ENCODE measurements around the gene BMPR1A.

BMPR1A gene

DNA sequence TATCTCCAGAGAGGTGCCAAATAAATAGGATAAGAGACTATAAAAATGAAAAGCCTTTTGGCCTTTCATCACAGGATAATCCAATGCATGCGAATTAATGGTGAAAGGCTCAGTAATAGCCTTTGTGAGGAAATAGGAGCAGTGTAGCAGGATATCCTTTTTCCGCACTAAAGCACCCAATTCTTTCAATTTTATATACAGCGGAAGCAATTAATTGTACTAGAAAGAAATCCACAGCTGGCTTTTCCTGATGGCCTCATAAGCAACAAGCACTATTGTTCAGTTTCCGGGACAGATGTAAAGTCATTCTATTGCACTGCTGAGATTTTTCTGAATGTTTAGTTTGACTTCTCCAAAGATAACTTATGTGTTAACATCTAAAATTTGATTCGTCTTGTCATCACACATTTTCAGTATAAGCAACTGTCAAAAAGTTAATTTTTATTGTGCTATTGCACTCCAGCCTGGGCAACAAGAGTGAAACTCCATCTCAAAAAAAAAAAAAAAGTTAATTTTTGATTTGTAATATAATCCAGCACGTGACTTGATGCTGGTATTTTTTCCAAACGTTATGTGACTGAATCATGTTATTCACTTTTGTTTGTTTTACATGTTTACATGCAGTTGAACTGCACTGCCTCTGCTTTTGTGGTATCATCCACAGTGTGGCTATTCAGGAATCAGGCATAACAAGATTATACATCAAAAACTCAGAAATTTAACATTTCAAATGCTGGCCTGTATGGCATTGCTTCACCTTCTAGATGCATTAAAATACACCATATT is 8.4 kb upstream of the BMPR1A start:
- no peak for DNase-seq (ENCODE audit: extremely low read depth, insufficient read length)
- H3K36me3 ChIP-seq (ENCODE audit: control insufficient read depth, insufficient read depth, low read length): no peaks in the 10 kb centered on the region
- H3K27me3 ChIP-seq (replicated peaks; ENCODE audit: control insufficient read depth, insufficient read depth, low read length): no peaks in the 10 kb centered on the region
- TF ChIP-seq, protein P1, sequence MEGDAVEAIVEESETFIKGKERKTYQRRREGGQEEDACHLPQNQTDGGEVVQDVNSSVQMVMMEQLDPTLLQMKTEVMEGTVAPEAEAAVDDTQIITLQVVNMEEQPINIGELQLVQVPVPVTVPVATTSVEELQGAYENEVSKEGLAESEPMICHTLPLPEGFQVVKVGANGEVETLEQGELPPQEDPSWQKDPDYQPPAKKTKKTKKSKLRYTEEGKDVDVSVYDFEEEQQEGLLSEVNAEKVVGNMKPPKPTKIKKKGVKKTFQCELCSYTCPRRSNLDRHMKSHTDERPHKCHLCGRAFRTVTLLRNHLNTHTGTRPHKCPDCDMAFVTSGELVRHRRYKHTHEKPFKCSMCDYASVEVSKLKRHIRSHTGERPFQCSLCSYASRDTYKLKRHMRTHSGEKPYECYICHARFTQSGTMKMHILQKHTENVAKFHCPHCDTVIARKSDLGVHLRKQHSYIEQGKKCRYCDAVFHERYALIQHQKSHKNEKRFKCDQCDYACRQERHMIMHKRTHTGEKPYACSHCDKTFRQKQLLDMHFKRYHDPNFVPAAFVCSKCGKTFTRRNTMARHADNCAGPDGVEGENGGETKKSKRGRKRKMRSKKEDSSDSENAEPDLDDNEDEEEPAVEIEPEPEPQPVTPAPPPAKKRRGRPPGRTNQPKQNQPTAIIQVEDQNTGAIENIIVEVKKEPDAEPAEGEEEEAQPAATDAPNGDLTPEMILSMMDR (IDR thresholded peaks at IDR 0.05; ENCODE audit: insufficient read depth, low read length, poor library complexity, severe bottlenecking): no peak
- H3K4me3 ChIP-seq (replicated peaks; ENCODE audit: low read depth, low read length): no peak overlapping the region

DNA sequence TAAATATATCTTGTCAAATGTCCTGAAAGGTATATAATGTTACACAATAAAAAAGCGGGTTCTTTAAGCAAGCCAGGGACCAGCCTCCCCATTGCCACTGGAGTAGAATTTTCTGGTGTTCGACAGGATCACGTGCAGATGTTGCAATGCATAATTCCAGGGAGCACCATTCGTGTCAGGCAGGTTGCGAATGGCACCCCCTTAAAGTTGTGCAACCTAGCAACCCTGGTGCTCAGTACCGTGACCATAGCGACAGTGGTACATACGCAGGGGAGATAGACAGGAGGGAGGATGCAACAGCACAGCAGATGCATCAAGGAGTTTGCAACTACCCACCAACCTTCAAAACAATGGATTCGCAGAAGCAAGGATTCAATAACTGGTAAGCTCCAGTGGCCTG is 6.6 kb upstream of the BMPR1A start:
- Histone ChIP-seq H3K27me3 (replicated peaks; ENCODE audit: control insufficient read depth, insufficient read depth, low read length) (no peaks in the 10 kb centered on the region), H3K4me3 (replicated peaks; ENCODE audit: low read depth, low read length) (no peak overlapping the region), H3K36me3 (ENCODE audit: control insufficient read depth, insufficient read depth, low read length) (no peaks in the 10 kb centered on the region)
- TF ChIP-seq, protein P1 (IDR thresholded peaks at IDR 0.05; ENCODE audit: insufficient read depth, low read length, poor library complexity, severe bottlenecking): no peak
- no peak for DNase-seq (ENCODE audit: extremely low read depth, insufficient read length)

DNA sequence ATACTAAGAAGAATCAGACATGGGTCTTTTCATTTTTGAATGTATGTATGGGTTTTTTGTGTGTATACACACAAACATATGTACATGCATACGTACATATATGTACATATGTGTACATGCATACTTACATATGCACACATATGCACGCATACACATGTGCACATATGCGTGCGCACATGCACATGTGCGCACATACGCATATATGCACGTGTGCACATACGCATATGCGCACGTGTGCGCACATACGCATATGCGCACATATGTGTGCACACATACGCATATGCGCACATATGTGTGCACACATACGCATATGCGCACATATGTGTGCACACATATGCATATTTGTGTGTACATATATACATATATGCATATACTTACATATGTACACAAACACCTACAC is 4.9 kb upstream of the BMPR1A start:
- Histone ChIP-seq H3K4me3 (replicated peaks; ENCODE audit: low read depth, low read length) (no peak overlapping the region), H3K36me3 (ENCODE audit: control insufficient read depth, insufficient read depth, low read length) (no peaks in the 10 kb centered on the region), H3K27me3 (replicated peaks; ENCODE audit: control insufficient read depth, insufficient read depth, low read length) (no peaks in the 10 kb centered on the region)
- TF ChIP-seq, protein P1 (IDR thresholded peaks at IDR 0.05; ENCODE audit: insufficient read depth, low read length, poor library complexity, severe bottlenecking): no peak
- no peak for DNase-seq (ENCODE audit: extremely low read depth, insufficient read length)

DNA sequence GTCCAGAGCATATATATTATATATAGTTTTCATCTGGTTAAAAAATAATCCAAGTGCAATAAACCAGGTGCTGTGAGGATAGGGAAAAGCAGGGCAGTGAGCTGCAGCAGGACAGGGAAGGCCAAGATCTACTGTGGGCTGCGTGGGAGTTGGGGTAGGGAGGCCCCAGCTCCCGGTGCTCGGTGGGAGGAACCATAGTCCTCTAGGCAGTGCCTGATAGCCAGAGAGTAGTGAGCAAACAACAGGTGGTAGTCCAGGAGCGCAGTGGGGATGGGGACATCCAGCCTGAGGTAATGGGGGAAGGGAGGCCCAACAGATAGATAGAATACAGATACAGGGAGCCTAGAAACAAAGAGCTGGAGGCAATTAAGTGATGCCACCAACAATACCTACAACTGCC is 4.1 kb upstream of the BMPR1A start:
- no peak for DNase-seq (ENCODE audit: extremely low read depth, insufficient read length)
- H3K36me3 ChIP-seq (ENCODE audit: control insufficient read depth, insufficient read depth, low read length): no peaks in the 10 kb centered on the region
- no peak overlapping the region for H3K4me3 ChIP-seq (replicated peaks; ENCODE audit: low read depth, low read length)
- H3K27me3 ChIP-seq (replicated peaks; ENCODE audit: control insufficient read depth, insufficient read depth, low read length): no peaks in the 10 kb centered on the region
- TF ChIP-seq, protein P1 (IDR thresholded peaks at IDR 0.05; ENCODE audit: insufficient read depth, low read length, poor library complexity, severe bottlenecking): no peak

DNA sequence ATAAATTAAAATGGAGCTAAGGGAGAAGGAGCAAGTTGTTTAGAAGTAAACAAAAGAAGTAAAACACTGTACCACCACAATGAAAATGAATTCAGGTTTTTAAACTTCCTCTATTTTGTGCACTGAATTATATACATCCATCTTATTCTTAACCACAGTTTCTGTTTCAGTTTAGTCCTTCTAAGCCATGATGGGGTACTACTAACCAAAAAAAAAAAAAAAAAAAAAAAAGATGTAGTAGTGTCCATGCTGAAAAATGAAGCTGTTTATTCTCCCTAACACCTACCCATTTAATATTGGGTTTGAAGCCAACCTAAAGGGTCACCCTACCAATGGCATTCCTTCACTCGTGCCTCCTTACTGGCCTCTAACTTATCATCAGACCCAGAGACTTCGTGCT is 3.4 kb upstream of the BMPR1A start:
- no peaks in the 10 kb centered on the region for H3K36me3 ChIP-seq (ENCODE audit: control insufficient read depth, insufficient read depth, low read length)
- no peaks in the 10 kb centered on the region for H3K27me3 ChIP-seq (replicated peaks; ENCODE audit: control insufficient read depth, insufficient read depth, low read length)
- TF ChIP-seq, protein P1 (IDR thresholded peaks at IDR 0.05; ENCODE audit: insufficient read depth, low read length, poor library complexity, severe bottlenecking): no peak
- DNase-seq (ENCODE audit: extremely low read depth, insufficient read length): peak; percentile 35
- H3K4me3 ChIP-seq (replicated peaks; ENCODE audit: low read depth, low read length): no peak overlapping the region

Data from GM06990 (cell line).